Esophagus (tissue), 2 donors: ENCODE data around the gene DRAM1. TPM values are rescaled to one million over a fixed set of nuclear protein-coding genes. Genes with fewer than 3 reads are reported as not detected.

ENCODE experiments used
- H3K27ac ChIP-seq, 2 donors: one replicate each; pipeline ENCODE4 v1.5.1; 2013; ENCODE audit warnings: low read depth in 2 of 2, mild to moderate bottlenecking in 2 of 2, inconsistent platforms in 1 of 2, low read length in 1 of 2, moderate library complexity in 1 of 2
- H3K27me3 ChIP-seq, 2 donors: one replicate each; pipeline ENCODE4 v1.6.1; 2013; ENCODE audit warnings: low read length in 2 of 2, control low read depth in 1 of 2, mild to moderate bottlenecking in 1 of 2; ENCODE audit not compliant: insufficient read depth in 2 of 2, control insufficient read depth in 1 of 2
- H3K36me3 ChIP-seq, 2 donors: one replicate each; pipeline ENCODE4 v1.6.1; 2013; ENCODE audit warnings: low read length in 1 of 2; ENCODE audit not compliant: control insufficient read depth in 2 of 2, insufficient read depth in 2 of 2
- H3K4me1 ChIP-seq, 2 donors: one replicate each; pipeline ENCODE4 v1.6.1; 2013; ENCODE audit warnings: low read length in 1 of 2; ENCODE audit not compliant: control insufficient read depth in 2 of 2, insufficient read depth in 2 of 2
- H3K4me3 ChIP-seq, 2 donors: one replicate each; pipeline ENCODE4 v1.5.1; 2013; ENCODE audit warnings: low read length in 2 of 2, mild to moderate bottlenecking in 2 of 2, low read depth in 1 of 2, moderate library complexity in 1 of 2
- H3K9me3 ChIP-seq, 2 donors: one replicate each; pipeline ENCODE4 v1.6.1; 2013; ENCODE audit warnings: mild to moderate bottlenecking in 2 of 2, low read depth in 1 of 2, low read length in 1 of 2, moderate library complexity in 1 of 2; ENCODE audit not compliant: control insufficient read depth in 2 of 2, insufficient read depth in 1 of 2
- WGBS, 2 donors: extraction: QIAGEN DNeasy Blood & Tissue Kit; methylation state at CpG; one replicate each; pipeline ENCODE4 v1.1.7; 2013; 5-methylcytosine and 5-hydroxymethylcytosine counted together
- polyA plus RNA-seq, 2 donors: library from polyadenylated mRNA; stranded (reverse); fragments of 200-250 nt; gene quantifications; one replicate each; pipeline ENCODE4 v1.2.3, GENCODE V29; 2013
- donor health status: healthy with polysubstance abuse.
- donor health status: Bipolar disorder and iron deficiency.

Gene DRAM1
- polyA plus RNA-seq, 2 donors: 2.8 TPM

GRCh38 chr12:101920906-101921305, 43.5 kb downstream of the DRAM1 start:
- peaks cover 0 to 3% of the 10 kb centered on the region in 2 donors for H3K4me1 ChIP-seq
- H3K36me3 ChIP-seq: no peaks in the 10 kb centered on the region
- H3K4me3 ChIP-seq: no peak overlapping the region
- WGBS, 2 donors: 85 to 86% methylated on average over 2 of the region's 2 CpGs
- H3K27ac ChIP-seq: no peak overlapping the region
- H3K27me3 ChIP-seq: no peaks in the 10 kb centered on the region
- peaks cover 0 to 2% of the 10 kb centered on the region in 2 donors for H3K9me3 ChIP-seq

- 94 to 96% methylated on average over 8 of the region's 8 CpGs for WGBS, 2 donors
- H3K27me3 ChIP-seq: no peaks in the 10 kb centered on the region
- peaks cover 0 to 2% of the 10 kb centered on the region in 2 donors for H3K9me3 ChIP-seq
- no peaks in the 10 kb centered on the region for H3K36me3 ChIP-seq
- no peak overlapping the region for H3K27ac ChIP-seq
- H3K4me1 ChIP-seq: peaks cover 0 to 3% of the 10 kb centered on the region in 2 donors
- H3K4me3 ChIP-seq: no peak overlapping the region
These were observed 45.8 kb downstream of the DRAM1 start for GRCh38 chr12:101923045-101923718.

DNA sequence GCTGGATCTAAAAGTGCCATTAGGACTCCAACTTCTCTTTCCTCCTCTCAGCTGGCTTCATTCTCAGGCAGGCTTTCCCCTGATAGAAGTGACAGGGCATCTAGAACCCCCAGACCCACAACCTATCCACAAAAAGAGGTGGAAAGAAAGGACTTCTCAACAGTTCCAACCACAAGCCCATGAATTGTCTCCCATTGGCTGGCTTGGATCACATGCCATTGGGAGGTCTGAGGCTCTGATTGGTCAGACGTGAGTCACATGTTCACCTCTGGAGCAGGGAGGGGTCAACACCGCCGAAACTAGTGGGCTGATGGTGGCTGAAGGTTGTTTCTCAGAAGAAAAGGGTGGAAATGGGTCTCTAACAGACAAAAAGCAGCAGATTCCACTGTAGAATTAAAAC, 47.2 kb downstream of the DRAM1 start:
- H3K9me3 ChIP-seq: peaks cover 0 to 2% of the 10 kb centered on the region in 2 donors
- H3K27ac ChIP-seq: no peak overlapping the region
- 90 to 95% methylated on average over 3 of the region's 3 CpGs for WGBS, 2 donors
- H3K4me1 ChIP-seq: peaks cover 0 to 3% of the 10 kb centered on the region in 2 donors
- H3K4me3 ChIP-seq: no peak overlapping the region
- H3K27me3 ChIP-seq: no peaks in the 10 kb centered on the region
- H3K36me3 ChIP-seq: no peaks in the 10 kb centered on the region

DNA sequence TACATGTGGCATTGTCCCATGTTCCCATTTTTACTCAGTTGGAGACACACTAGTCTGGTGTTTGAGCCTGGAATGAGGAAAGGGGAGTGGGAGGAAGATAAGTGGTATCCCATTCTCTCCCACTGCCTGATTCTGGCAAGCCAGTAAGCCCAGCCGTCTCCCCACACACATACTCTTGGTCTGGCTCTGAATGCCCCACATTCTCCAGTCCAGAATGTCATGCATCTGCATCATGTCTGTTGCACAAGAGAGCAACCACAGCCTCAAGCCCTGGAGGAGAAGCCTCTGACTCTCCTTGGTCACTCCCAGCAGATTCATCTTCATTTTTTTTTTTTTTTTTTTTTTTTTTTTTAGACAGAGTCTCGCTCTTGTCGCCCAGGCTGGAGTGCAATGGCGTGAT, 48.0 kb downstream of the DRAM1 start:
- H3K4me1 ChIP-seq: peaks cover 0 to 3% of the 10 kb centered on the region in 2 donors
- H3K36me3 ChIP-seq: no peaks in the 10 kb centered on the region
- no peak overlapping the region for H3K27ac ChIP-seq
- H3K27me3 ChIP-seq: no peaks in the 10 kb centered on the region
- H3K9me3 ChIP-seq: peaks cover 0 to 2% of the 10 kb centered on the region in 2 donors
- H3K4me3 ChIP-seq: no peak overlapping the region
- WGBS, 2 donors: 80 to 83% methylated on average over 4 of the region's 4 CpGs

- Histone ChIP-seq H3K4me1 (peaks cover 0 to 3% of the 10 kb centered on the region in 2 donors), H3K36me3 (no peaks in the 10 kb centered on the region), H3K9me3 (peaks cover 0 to 2% of the 10 kb centered on the region in 2 donors), H3K27me3 (no peaks in the 10 kb centered on the region), H3K4me3 (no peak overlapping the region), H3K27ac (no peak overlapping the region)
- 83 to 86% methylated on average over 6 of the region's 6 CpGs for whole genome bisulfite sequencing, 2 donors
These were observed 48.6 kb downstream of the DRAM1 start for GRCh38 chr12:101925935-101926334.

DNA sequence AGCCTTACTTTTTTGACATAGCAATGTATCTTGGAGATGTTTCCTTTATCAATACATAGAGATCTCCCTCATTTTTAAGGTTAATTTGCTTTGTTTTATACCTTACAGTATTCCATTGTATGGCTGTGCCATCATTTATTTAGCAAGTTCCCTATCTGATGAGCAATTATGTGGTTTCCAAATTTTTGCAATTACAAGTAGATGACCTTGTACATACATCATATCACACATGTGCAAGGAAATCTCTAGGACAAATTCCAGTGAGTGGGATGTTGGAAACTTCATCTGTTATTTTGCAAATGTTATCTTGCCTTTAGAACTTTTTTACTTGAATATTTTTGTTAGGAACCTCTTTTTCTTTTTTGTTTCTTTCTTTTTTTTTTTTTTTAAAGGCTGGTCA, 49.7 kb downstream of the DRAM1 start:
- no peaks in the 10 kb centered on the region for H3K36me3 ChIP-seq
- no peaks in the 10 kb centered on the region for H3K27me3 ChIP-seq
- no peak overlapping the region for H3K4me3 ChIP-seq
- no peak overlapping the region for H3K27ac ChIP-seq
- peaks cover 0 to 2% of the 10 kb centered on the region in 2 donors for H3K9me3 ChIP-seq
- peaks cover 0 to 3% of the 10 kb centered on the region in 2 donors for H3K4me1 ChIP-seq

DNA sequence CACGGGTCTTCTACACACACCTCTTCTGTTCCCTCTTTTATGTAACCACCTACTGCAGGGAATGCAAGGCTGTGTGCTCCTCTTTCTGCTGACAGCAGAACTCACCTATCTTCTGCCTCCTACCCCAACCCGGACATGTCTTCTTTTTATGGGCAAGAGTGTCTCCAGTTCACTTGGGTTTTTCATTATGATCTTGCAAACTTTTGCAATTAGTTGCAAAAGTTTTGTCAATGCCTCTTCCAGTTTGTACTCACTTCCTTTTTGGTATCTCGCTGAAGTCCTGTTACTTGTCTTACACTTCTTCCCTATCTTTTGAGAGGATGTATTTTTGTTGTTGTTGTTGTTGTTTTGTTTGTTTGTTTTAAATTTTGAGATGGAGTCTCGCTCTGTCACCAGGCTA, 50.6 kb downstream of the DRAM1 start:
- Histone ChIP-seq H3K27ac (no peak overlapping the region), H3K9me3 (peaks cover 0 to 2% of the 10 kb centered on the region in 2 donors), H3K36me3 (no peaks in the 10 kb centered on the region), H3K27me3 (no peaks in the 10 kb centered on the region), H3K4me3 (no peak overlapping the region), H3K4me1 (peaks cover 0 to 3% of the 10 kb centered on the region in 2 donors)
- WGBS, 2 donors: 84 to 88% methylated on average over 4 of the region's 4 CpGs

DNA sequence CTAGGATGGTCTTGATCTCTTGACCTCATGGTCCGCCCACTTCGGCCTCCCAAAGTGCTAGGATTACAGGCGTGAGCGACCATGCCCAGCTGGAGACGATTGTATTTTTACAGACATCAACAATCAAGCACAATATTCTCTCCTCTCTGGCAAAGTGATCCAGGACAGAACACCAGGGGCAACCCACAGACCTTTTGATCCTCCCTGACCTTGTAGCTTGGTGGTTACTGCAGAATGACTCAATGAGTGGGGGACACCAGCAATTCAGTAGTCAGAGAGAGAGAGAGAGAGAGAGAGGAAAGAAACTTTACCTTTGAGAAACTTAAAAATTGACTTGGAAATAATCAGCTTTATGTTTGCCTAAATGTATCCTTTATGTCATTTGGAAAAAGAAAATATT, 51.2 kb downstream of the DRAM1 start:
- H3K27ac ChIP-seq: no peak overlapping the region
- no peaks in the 10 kb centered on the region for H3K27me3 ChIP-seq
- no peaks in the 10 kb centered on the region for H3K36me3 ChIP-seq
- 90 to 91% methylated on average over 5 of the region's 5 CpGs for WGBS, 2 donors
- no peak overlapping the region for H3K4me3 ChIP-seq
- peaks cover 0 to 2% of the 10 kb centered on the region in 2 donors for H3K9me3 ChIP-seq
- H3K4me1 ChIP-seq: peaks cover 0 to 3% of the 10 kb centered on the region in 2 donors

GRCh38 chr12:101929365-101930041, 52.1 kb downstream of the DRAM1 start:
- no peak overlapping the region for H3K27ac ChIP-seq
- H3K4me3 ChIP-seq: no peak overlapping the region
- H3K9me3 ChIP-seq: peaks cover 0 to 2% of the 10 kb centered on the region in 2 donors
- H3K27me3 ChIP-seq: no peaks in the 10 kb centered on the region
- H3K36me3 ChIP-seq: no peaks in the 10 kb centered on the region
- WGBS, 2 donors: 81 to 82% methylated on average over 11 of the region's 11 CpGs
- H3K4me1 ChIP-seq: peaks cover 0 to 3% of the 10 kb centered on the region in 2 donors
